Motor neuron (in vitro differentiated cells): ENCODE results near the gene FRMD5. TPM values are rescaled to one million over a fixed set of nuclear protein-coding genes. Genes with fewer than 3 reads are reported as not detected.

Experiments
- ATAC-seq, 8 experiments: fragments of 200-7000 bp; cut with Tn5 transposase; replicated peaks in 6 of 8; 2 replicates each; pipeline ENCODE4 v1.8.0; 2021; ENCODE audit warnings: mild to moderate bottlenecking in 8 of 8, moderate library complexity in 8 of 8
- H3K27ac ChIP-seq, 2 donors: fragments of 250-450 bp; sonication (Bioruptor Pico); 2 replicates each; pipeline ENCODE4 v1.9.0; 2021; ENCODE audit warnings: antibody characterized with exemption in 2 of 2, mild to moderate bottlenecking in 2 of 2, moderate library complexity in 1 of 2
- H3K4me1 ChIP-seq, 2 donors: fragments of 250-450 bp; sonication (Bioruptor Pico); replicated peaks in 1 of 2; 2 replicates each; pipeline ENCODE4 v1.6.1; 2021; ENCODE audit warnings: antibody characterized with exemption in 2 of 2, mild to moderate bottlenecking in 2 of 2, moderate library complexity in 1 of 2
- H3K4me3 ChIP-seq, 5 donors: fragments of 250-450 bp; sonication (Bioruptor Pico); 2 replicates each; pipeline ENCODE4 v1.9.0; 2021; ENCODE audit warnings: antibody characterized with exemption in 5 of 5, mild to moderate bottlenecking in 5 of 5, moderate library complexity in 4 of 5
- WGBS, 10 experiments: fragments of 450-650 bp; shearing (Covaris generic); methylation state at CpG; one replicate each; pipeline ENCODE4 v1.0.0; 2022; 5-methylcytosine and 5-hydroxymethylcytosine counted together
- in situ Hi-C, 9 experiments: fragments of 400-800 bp; cut with MboI; loops; one replicate each; pipeline ENCODE4 v1.15.0; 2021; ENCODE audit warnings: low sequenced_read_pairs in 9 of 9, low pct_unique_long_range_greater_than_20kb in 2 of 9; ENCODE audit not compliant: unreplicated experiment in 9 of 9
- total RNA-seq, 8 experiments: library from RNA; unstranded; fragments of 300-600 nt; gene quantifications; 2 replicates each; pipeline versions ENCODE4 v1.2.3 to v1.2.4, GENCODE V29; 2022

Gene FRMD5
- total RNA-seq, 8 experiments from 2014 or later: 0.31 to 22.5 (median 16.1) TPM

GRCh38 chr15:44082558-44083157, 112.4 kb downstream of the FRMD5 start:
- Histone ChIP-seq H3K27ac (no peak overlapping the region), H3K4me1 (peaks cover 6 to 12% of the 10 kb centered on the region in 2 donors), H3K4me3 (no peak overlapping the region)
- ATAC-seq: peak in 3 of 8 experiments; percentile 26 to 55 (median 45)
- in situ Hi-C loops: no loop called here
- WGBS, 10 experiments: 17 to 80% (median 50%) methylated on average over 1 of the region's 1 CpG; no CpG with 5 or more reads in 4 of the 10 experiments

- Histone ChIP-seq H3K4me1 (peaks cover 6 to 12% of the 10 kb centered on the region in 2 donors), H3K4me3 (no peak overlapping the region), H3K27ac (no peak overlapping the region)
- WGBS, 10 experiments: 55 to 100% (median 94%) methylated on average over 3 to 5 of the region's 5 CpGs; no CpG with 5 or more reads in 1 of the 10 experiments
- in situ Hi-C loops: no loop called here
- no peak for ATAC-seq
Observed at GRCh38 chr15:44081026-44082013, 113.8 kb downstream of the FRMD5 start.

- in situ Hi-C loops: no loop called here
- 0 to 100% (median 64%) methylated on average over 1 to 3 of the region's 3 CpGs; no CpG with 5 or more reads in 2 of the 10 experiments for WGBS, 10 experiments
- no peak overlapping the region for H3K27ac ChIP-seq
- no peaks in the 10 kb centered on the region for H3K4me1 ChIP-seq
- no peak overlapping the region for H3K4me3 ChIP-seq
- no peak for ATAC-seq
Observed at GRCh38 chr15:44075535-44075934, 119.5 kb downstream of the FRMD5 start.

- Histone ChIP-seq H3K4me1 (no peaks in the 10 kb centered on the region), H3K4me3 (no peak overlapping the region), H3K27ac (no peak overlapping the region)
- in situ Hi-C loops: loop anchor here in 2 of 9 experiments (25.0 kb wide), 1 partner anchor 157 kb away; no protein-coding TSS in a partner anchor
- ATAC-seq: no peak
- 82 to 100% (median 100%) methylated on average over 1 of the region's 1 CpG; no CpG with 5 or more reads in 3 of the 10 experiments for WGBS, 10 experiments
Observed at GRCh38 chr15:44069489-44069888, 125.6 kb downstream of the FRMD5 start.

DNA sequence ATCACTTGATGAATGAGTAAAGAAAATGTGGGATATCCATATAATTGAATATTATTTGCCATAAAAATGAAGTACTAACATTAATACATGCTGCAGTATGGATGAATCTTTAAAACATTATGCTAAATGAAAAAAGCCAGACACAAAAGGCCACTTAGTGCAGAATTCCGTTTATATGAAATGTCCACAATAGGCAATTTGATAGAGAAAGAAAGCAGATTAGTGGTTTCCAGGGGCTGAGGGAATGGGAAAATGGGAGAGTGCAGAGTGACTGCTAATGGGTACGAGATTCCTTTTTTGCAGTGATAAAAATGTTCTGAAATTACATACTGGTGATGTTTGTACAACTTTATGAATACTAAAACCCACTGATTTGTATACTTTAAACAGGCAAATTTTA, 126.7 kb downstream of the FRMD5 start:
- in situ Hi-C loops: loop anchor here in 2 of 9 experiments (25.0 kb wide), 1 partner anchor 156 kb away; no protein-coding TSS in a partner anchor
- ATAC-seq: no peak
- Histone ChIP-seq H3K4me1 (no peaks in the 10 kb centered on the region), H3K4me3 (no peak overlapping the region), H3K27ac (no peak overlapping the region)
- WGBS, 10 experiments: 33 to 88% (median 69%) methylated on average over 1 to 2 of the region's 2 CpGs; no CpG with 5 or more reads in 3 of the 10 experiments

DNA sequence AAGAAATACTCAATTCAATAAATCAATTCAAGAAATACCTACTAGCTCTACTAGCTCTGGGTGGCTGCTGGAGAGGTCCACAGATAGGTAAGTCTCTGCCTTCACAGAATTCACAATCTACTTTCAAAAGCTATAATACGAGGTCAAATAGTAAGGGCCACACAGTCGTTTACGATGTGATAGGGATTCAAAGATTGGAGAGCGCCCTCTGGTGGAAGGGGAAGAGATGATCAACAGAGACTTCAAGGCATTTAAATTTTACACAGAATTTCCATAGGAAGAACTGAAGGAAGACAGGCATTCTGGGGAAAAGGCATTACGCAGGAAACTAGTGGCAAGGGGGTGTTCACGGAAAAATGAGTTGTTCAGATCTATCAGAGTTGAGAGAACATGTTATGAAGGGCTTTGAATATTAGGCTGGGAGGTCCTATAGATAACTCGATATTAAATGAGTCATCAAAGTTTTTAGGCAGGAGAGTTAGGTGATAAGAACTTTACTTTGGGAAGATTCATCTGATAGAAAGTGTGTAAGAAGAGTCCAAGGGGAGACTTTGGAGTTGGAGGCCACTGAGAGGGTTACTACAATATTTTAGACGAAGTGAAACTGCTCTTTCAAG, 128.8 kb downstream of the FRMD5 start:
- WGBS, 10 experiments: 7 to 84% (median 35%) methylated on average over 1 to 8 of the region's 8 CpGs
- H3K4me3 ChIP-seq: no peak overlapping the region
- no peaks in the 10 kb centered on the region for H3K4me1 ChIP-seq
- in situ Hi-C loops: loop anchor here in 2 of 9 experiments (25.0 kb wide), 1 partner anchor 154 kb away; no protein-coding TSS in a partner anchor
- H3K27ac ChIP-seq: no peak overlapping the region
- peak in 3 of 8 experiments; percentile 37 to 61 (median 60) for ATAC-seq

DNA sequence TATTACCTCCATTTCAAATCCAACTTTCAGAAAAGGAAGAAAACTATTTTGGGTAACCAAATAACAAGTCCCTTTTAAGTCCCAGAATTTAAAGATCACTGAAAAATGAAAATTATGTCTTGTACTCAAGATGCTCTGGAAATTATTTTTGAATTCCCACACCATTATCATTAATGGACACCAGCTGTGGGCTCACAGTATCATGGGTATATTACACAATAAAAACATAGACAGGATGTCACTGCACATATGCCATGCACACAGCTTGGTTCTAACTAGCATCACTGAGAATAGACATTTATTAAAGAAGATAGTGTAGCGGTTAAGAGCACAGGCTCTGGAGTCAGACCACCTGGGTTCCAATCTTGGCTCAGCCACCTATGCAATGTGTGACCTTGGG, 130.4 kb downstream of the FRMD5 start:
- in situ Hi-C loops: loop anchor here in 2 of 9 experiments (25.0 kb wide), 1 partner anchor 152 kb away; no protein-coding TSS in a partner anchor
- H3K4me3 ChIP-seq: no peak overlapping the region
- 38 to 100% (median 94%) methylated on average over 1 of the region's 1 CpG; no CpG with 5 or more reads in 2 of the 10 experiments for WGBS, 10 experiments
- H3K4me1 ChIP-seq: peaks cover 5% of the 10 kb centered on the region in 2 donors
- H3K27ac ChIP-seq: no peak overlapping the region
- no peak for ATAC-seq

DNA sequence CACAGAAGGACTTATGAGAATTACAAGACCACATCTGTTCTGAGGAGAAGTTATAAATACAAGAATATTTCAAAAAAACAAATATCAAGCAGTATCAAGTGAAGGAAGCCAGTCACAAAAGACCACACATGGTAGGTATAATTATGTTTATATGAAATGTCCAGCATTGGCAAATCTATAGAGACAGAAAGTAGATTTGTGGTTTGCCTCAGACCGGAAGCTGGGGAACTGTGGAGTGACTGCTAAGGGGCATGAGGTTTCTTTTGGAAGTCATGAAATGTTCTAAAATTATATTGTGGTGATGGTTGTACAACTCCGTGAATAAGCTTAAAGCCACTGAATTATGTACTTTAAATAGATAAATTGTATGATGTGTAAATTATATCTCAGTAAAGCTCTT, 136.9 kb downstream of the FRMD5 start:
- 75 to 100% (median 90%) methylated on average over 1 to 2 of the region's 2 CpGs; no CpG with 5 or more reads in 4 of the 10 experiments for WGBS, 10 experiments
- in situ Hi-C loops: loop anchor here in 2 of 9 experiments (25.0 kb wide), 1 partner anchor 146 kb away; no protein-coding TSS in a partner anchor
- H3K27ac ChIP-seq: no peak overlapping the region
- no peak overlapping the region for H3K4me3 ChIP-seq
- no peak for ATAC-seq
- H3K4me1 ChIP-seq: peaks cover 5% of the 10 kb centered on the region in 2 donors

DNA sequence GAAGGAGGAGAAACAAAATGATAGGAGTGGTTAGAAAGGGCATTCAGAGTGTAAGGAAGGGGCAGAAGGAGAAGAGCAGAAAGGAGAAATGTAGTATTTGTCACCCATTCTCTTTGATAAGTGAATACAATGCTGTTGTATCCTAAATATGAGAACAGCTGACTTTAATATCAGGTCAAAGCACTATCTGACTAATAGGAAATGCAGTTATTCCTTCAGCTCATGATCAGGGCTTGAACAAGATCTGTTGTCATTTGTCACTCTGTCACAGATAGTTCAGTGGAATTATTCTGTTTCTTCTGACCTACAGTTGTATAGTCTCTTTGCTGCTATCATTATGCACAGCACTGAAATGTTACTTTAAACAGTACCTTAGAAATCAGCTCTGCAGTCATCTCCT, 149.4 kb downstream of the FRMD5 start:
- H3K27ac ChIP-seq: no peak overlapping the region
- no peak overlapping the region for H3K4me3 ChIP-seq
- no peak for ATAC-seq
- peaks cover 0 to 2% of the 10 kb centered on the region in 2 donors for H3K4me1 ChIP-seq
- in situ Hi-C loops: no loop called here

DNA sequence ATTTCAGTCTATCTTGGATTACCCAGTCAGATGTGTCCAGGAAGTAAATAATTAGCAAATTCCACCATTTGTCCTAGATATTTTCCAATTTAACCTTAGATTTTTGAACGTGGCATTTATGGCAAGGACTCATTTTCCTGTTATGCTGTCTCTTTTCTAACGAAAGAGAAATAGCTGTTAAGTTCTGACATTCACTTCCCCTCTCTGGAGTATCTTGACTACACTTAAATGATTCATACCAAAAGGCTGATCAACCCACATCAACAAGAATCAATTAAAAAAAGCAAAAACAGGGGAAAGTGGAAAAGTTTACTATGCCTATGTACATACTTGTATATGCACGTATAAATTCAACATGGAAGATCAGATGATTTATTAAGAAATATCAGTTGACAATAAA, 149.9 kb downstream of the FRMD5 start:
- ATAC-seq: no peak
- 21 to 89% (median 68%) methylated on average over 3 of the region's 3 CpGs; no CpG with 5 or more reads in 2 of the 10 experiments for WGBS, 10 experiments
- H3K4me1 ChIP-seq: peaks cover 0 to 2% of the 10 kb centered on the region in 2 donors
- in situ Hi-C loops: no loop called here
- no peak overlapping the region for H3K27ac ChIP-seq
- H3K4me3 ChIP-seq: no peak overlapping the region

DNA sequence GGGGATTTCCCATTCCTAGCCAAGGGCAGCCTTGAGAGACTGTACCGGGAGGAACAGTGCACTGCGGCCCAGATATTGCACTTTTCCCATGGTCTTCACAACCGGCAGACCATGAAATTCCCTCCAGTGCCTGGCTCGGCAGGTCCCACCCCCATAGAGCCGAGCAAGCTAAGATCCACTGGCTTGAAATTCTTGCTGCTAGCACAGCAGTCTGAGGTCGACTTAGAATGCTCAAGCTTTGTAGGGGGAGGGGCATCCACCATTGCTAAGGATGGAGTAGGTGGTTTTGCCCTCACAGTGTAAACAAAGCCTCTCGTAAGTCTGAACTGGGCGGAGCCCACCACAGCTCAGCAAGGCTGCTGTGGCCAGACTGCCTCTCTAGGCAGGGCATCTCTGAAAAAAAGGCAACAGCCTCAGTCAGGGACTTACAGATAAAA, 156.3 kb downstream of the FRMD5 start:
- Histone ChIP-seq H3K4me3 (peak overlapping the region in 2 of 5 donors; percentile 19 to 25), H3K4me1 (peaks cover 9 to 11% of the 10 kb centered on the region in 2 donors), H3K27ac (peak overlapping the region; percentile 40 to 54)
- in situ Hi-C loops: no loop called here
- peak in 5 of 8 experiments; percentile 91 to 98 (median 97) for ATAC-seq
- WGBS, 10 experiments: 0 to 67% (median 55%) methylated on average over 1 to 6 of the region's 8 CpGs; no CpG with 5 or more reads in 5 of the 10 experiments

DNA sequence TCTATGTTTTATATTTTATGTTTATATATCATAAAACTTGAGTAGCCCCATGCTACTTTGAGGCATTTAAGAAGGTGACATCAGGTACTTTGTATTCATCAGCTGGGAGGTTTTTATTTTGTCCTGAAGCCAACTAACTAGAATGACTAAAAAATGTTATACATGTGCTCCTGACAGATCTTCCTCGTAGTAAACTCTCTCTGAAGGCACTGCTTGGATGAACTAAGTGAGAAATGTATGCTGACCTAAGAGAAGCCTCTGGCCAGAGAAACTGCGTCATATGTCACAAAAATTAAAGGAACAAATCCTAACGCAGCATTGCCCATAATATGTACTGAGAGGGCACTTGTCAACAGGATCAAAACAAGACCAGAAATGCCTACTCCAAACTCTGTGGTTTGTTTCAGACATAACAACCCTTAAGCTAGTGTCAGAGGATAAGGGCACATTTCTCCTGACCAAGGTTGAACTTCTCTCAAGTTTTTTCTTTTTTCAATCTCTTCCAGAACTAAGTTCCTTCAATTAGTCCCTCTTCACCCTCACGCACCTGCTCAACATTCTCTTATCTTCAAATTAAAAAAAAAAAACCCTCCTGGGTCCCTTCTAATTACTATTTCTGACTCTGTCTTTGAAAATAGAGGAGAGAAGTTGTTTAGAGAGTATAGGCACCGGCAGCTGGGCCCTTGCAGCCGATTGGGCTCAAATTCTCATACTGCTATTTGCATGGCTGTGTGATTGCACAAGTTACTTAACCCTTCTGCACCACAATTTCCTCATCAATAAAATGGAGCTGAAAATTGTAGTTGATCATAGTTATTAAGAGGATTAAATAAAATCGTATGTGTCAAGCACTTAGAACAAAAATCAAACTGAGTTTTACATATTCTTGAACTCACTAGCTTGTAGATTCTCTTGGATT, 159.0 kb downstream of the FRMD5 start:
- no peak overlapping the region for H3K27ac ChIP-seq
- in situ Hi-C loops: no loop called here
- 30 to 87% (median 72%) methylated on average over 2 to 7 of the region's 7 CpGs for WGBS, 10 experiments
- H3K4me1 ChIP-seq: peaks cover 9 to 11% of the 10 kb centered on the region in 2 donors
- H3K4me3 ChIP-seq: no peak overlapping the region
- no peak for ATAC-seq
